Skin of body (tissue), 3 donors: ENCODE measurements around the gene AKT1S1. TPM values are rescaled to one million over a fixed set of nuclear protein-coding genes. Genes with fewer than 3 reads are reported as not detected.
"Not testable (repeated sequence)": the region's sequence is repeated elsewhere in the genome, so short reads cannot be mapped to it uniquely, and the experiment has no call there.

Experiments used
- DNase-seq: peaks from one replicate; lab custom pipeline; 2025; lab: John Stamatoyannopoulos, UW
- small RNA-seq: library from RNA; depleted of rRNA; stranded (forward); fragments of <200 nt; gene quantifications from one replicate; pipeline ENCODE3, GENCODE V24; 2014; ENCODE audit warnings: low replicate concordance
- total RNA-seq: library from RNA; depleted of rRNA; stranded (reverse); fragments of >200 nt; gene quantifications from one replicate; pipeline ENCODE4 v1.2.3, GENCODE V29; 2014

Gene AKT1S1
- total RNA-seq, 1 donor from 2014 or later, result 4.3 TPM

- no peak for DNase-seq
These were observed 38.1 kb downstream of the AKT1S1 start for GRCh38 chr19:49838885-49839588.

- no peak for DNase-seq
These were observed 39.7 kb downstream of the AKT1S1 start for GRCh38 chr19:49837425-49837824.

- no peak for DNase-seq
These were observed 40.2 kb downstream of the AKT1S1 start for GRCh38 chr19:49837009-49837310.

- no peak for DNase-seq
These were observed 40.8 kb downstream of the AKT1S1 start for GRCh38 chr19:49836176-49837008.

GRCh38 chr19:49835562-49835961, 41.6 kb downstream of the AKT1S1 start:
- DNase-seq, result no peak

GRCh38 chr19:49833599-49833998, 43.6 kb downstream of the AKT1S1 start:
- DNase-seq, result no peak

- DNase-seq, result peak; percentile 15
These were observed 44.6 kb downstream of the AKT1S1 start for GRCh38 chr19:49832556-49832955.

GRCh38 chr19:49831592-49831991, 45.6 kb downstream of the AKT1S1 start:
- no peak for DNase-seq

GRCh38 chr19:49830766-49831165, 46.4 kb downstream of the AKT1S1 start:
- no peak for DNase-seq

GRCh38 chr19:49829721-49830120, 47.4 kb downstream of the AKT1S1 start:
- no peak for DNase-seq

GRCh38 chr19:49829200-49829599, 48.0 kb downstream of the AKT1S1 start:
- no peak for DNase-seq

- no peak for DNase-seq
These were observed 50.1 kb downstream of the AKT1S1 start for GRCh38 chr19:49827034-49827433.

- no peak for DNase-seq
These were observed 52.5 kb downstream of the AKT1S1 start for GRCh38 chr19:49824662-49825061.

- DNase-seq, result no peak
These were observed 53.7 kb downstream of the AKT1S1 start for GRCh38 chr19:49823472-49823871.

GRCh38 chr19:49820125-49820524, 57.0 kb downstream of the AKT1S1 start:
- no peak for DNase-seq

GRCh38 chr19:49819452-49820115, 57.6 kb downstream of the AKT1S1 start:
- not testable (repeated sequence) for DNase-seq

Small RNAs within 50 kb of the gene (small RNA-seq; reads per million reads assigned to genes)
- not detected for gene MIR4749

Other genes with a start within 250 kb of the AKT1S1 start
- gene RRAS, start 237.2 kb downstream of the AKT1S1 start, total RNA-seq, result 10.2 TPM
- 8.5 TPM for gene SCAF1, start 235.1 kb downstream of the AKT1S1 start, total RNA-seq
- 42.6 TPM for gene IRF3, start 211.5 kb downstream of the AKT1S1 start, total RNA-seq
- 5.0 TPM for gene BCL2L12, start 211.4 kb downstream of the AKT1S1 start, total RNA-seq
- 129 TPM for gene PRMT1, start 200.1 kb downstream of the AKT1S1 start, total RNA-seq
- gene ADM5, start 187.8 kb downstream of the AKT1S1 start, total RNA-seq, result 0.69 TPM
- gene CPT1C, start 186.2 kb downstream of the AKT1S1 start, total RNA-seq, result 1.6 TPM
- 0.30 TPM for gene TSKS, start 114.0 kb downstream of the AKT1S1 start, total RNA-seq
- gene AP2A1, start 110.4 kb downstream of the AKT1S1 start, total RNA-seq, result 31.4 TPM
- gene FUZ, start 64.1 kb downstream of the AKT1S1 start, total RNA-seq, result 13.4 TPM
- 17.4 TPM for gene MED25, start 59.1 kb downstream of the AKT1S1 start, total RNA-seq
- 46.4 TPM for gene PTOV1, start 26.2 kb downstream of the AKT1S1 start, total RNA-seq
- 25.2 TPM for gene PNKP, start 9.8 kb downstream of the AKT1S1 start, total RNA-seq
- 12.9 TPM for gene TBC1D17, start 347 bp upstream of the AKT1S1 start, total RNA-seq
- 0.49 TPM for gene IL4I1, start 19.5 kb upstream of the AKT1S1 start, total RNA-seq
- gene ATF5, start 51.9 kb upstream of the AKT1S1 start, total RNA-seq, result 2.0 TPM
- 19.0 TPM for gene NUP62, start 52.1 kb upstream of the AKT1S1 start, total RNA-seq
- gene SIGLEC11, start 83.8 kb upstream of the AKT1S1 start, total RNA-seq, result 0.79 TPM
- 15.2 TPM for gene VRK3, start 148.0 kb upstream of the AKT1S1 start, total RNA-seq
- gene ZNF473, start 148.7 kb upstream of the AKT1S1 start, total RNA-seq, result 5.1 TPM